ENCODE measurements around the gene MRPS25.

Gene MRPS25

GRCh38 chr3:15064835-15065549 lies at the start of gene MRPS25:
TSS of gene MRPS25 (minus strand) at chr3:15065315. CDS start at chr3:15065194, 121 bp downstream.
- DNase-seq (ENCODE audit: low spot score): peak; percentile 89

- no peak for DNase-seq (ENCODE audit: low spot score)
Observed at GRCh38 chr3:15113884-15114283, 48.8 kb upstream of the MRPS25 start.

GRCh38 chr3:15113471-15113870 lies 48.4 kb upstream of the MRPS25 start:
- peak; percentile 65 for DNase-seq (ENCODE audit: low spot score)

GRCh38 chr3:15112011-15112410 lies 46.9 kb upstream of the MRPS25 start:
- no peak for DNase-seq (ENCODE audit: low spot score)

GRCh38 chr3:15110206-15110605 lies 45.1 kb upstream of the MRPS25 start:
- no peak for DNase-seq (ENCODE audit: low spot score)

- DNase-seq (ENCODE audit: low spot score): no peak
Observed at GRCh38 chr3:15108869-15109268, 43.8 kb upstream of the MRPS25 start.

GRCh38 chr3:15108082-15108545 lies 43.0 kb upstream of the MRPS25 start:
- DNase-seq (ENCODE audit: low spot score): peak; percentile 62

GRCh38 chr3:15107075-15107947 lies 42.2 kb upstream of the MRPS25 start:
- no peak for DNase-seq (ENCODE audit: low spot score)

GRCh38 chr3:15102836-15103235 lies 37.7 kb upstream of the MRPS25 start:
- no peak for DNase-seq (ENCODE audit: low spot score)

GRCh38 chr3:15102256-15102655 lies 37.1 kb upstream of the MRPS25 start:
- DNase-seq (ENCODE audit: low spot score): no peak

GRCh38 chr3:15099364-15100098 lies 34.4 kb upstream of the MRPS25 start:
- DNase-seq (ENCODE audit: low spot score): no peak

- DNase-seq (ENCODE audit: low spot score): peak; percentile 93
Observed at GRCh38 chr3:15098503-15099363, 33.6 kb upstream of the MRPS25 start, which contains the start of gene RBSN. TSS of gene RBSN (minus strand) at chr3:15099148. CDS start at chr3:15096120, 3,028 bp downstream.

GRCh38 chr3:15097891-15098290 lies 32.8 kb upstream of the MRPS25 start:
- peak; percentile 29 for DNase-seq (ENCODE audit: low spot score)

GRCh38 chr3:15096046-15096445 lies 30.9 kb upstream of the MRPS25 start:
- DNase-seq (ENCODE audit: low spot score): no peak

- DNase-seq (ENCODE audit: low spot score): no peak
Observed at GRCh38 chr3:15094187-15094875, 29.2 kb upstream of the MRPS25 start.

- DNase-seq (ENCODE audit: low spot score): no peak
Observed at GRCh38 chr3:15092686-15093085, 27.6 kb upstream of the MRPS25 start.

- DNase-seq (ENCODE audit: low spot score): no peak
Observed at GRCh38 chr3:15091575-15091974, 26.5 kb upstream of the MRPS25 start.

- DNase-seq (ENCODE audit: low spot score): no peak
Observed at GRCh38 chr3:15089201-15089600, 24.1 kb upstream of the MRPS25 start.

GRCh38 chr3:15086699-15087098 lies 21.6 kb upstream of the MRPS25 start:
- no peak for DNase-seq (ENCODE audit: low spot score)

- no peak for DNase-seq (ENCODE audit: low spot score)
Observed at GRCh38 chr3:15086263-15086662, 21.1 kb upstream of the MRPS25 start.

- DNase-seq (ENCODE audit: low spot score): no peak
Observed at GRCh38 chr3:15083252-15083651, 18.1 kb upstream of the MRPS25 start.
